Endothelial cell of umbilical vein (primary cell): Measurements from ENCODE around the gene RTL10. TPM values are rescaled to one million over a fixed set of nuclear protein-coding genes. Genes with fewer than 3 reads are reported as not detected.

Experiments used
- BruUV-seq: library from RNA; stranded (reverse); fragments of 400-500 nt; replicated peaks from 2 replicates; lab custom pipeline; 2021; lab: Mats Ljungman, UMichigan
- CTCF ChIA-PET: fragments of 300-600, 350-600 bp; sonication (Branson Sonifier 250); formaldehyde crosslinking; loops from one replicate; lab custom pipeline; 2021; ENCODE audit warnings: antibody characterized with exemption, inconsistent platforms; lab: Charles Lee
- POLR2A ChIA-PET: fragments of 300-600, 350-600 bp; sonication (Branson Sonifier 250); formaldehyde crosslinking; loops from one replicate; lab custom pipeline; 2021; ENCODE audit warnings: antibody characterized with exemption, inconsistent platforms; lab: Charles Lee
- DNase-seq: peaks from one replicate; pipeline ENCODE4 v3.0.0-alpha.2; 2011; ENCODE audit warnings: low read depth, low spot score
- FAIRE-seq: peaks from 2 replicates; lab custom pipeline; 2011; peaks lifted over from hg19 to GRCh38; lab: Jason Lieb, UNC
- H2AFZ ChIP-seq: 2 replicates; pipeline ENCODE4 v1.6.0; 2012; ENCODE audit warnings: low read depth, low read length, control low read depth, inconsistent platforms
- H3K27ac ChIP-seq: 2 replicates; pipeline ENCODE4 v1.5.1; 2011; ENCODE audit warnings: low read depth, mild to moderate bottlenecking, control low read depth, low read length, moderate library complexity; ENCODE audit not compliant: insufficient read depth
- H3K27me3 ChIP-seq, 2 experiments: 2 replicates each; pipeline versions ENCODE4 v1.6.0 to v1.6.1; 2011; ENCODE audit warnings: low read length in 2 of 2, mixed read lengths in 1 of 2; ENCODE audit not compliant: control insufficient read depth in 2 of 2, insufficient read depth in 2 of 2
- H3K36me3 ChIP-seq, 2 experiments: 2 replicates in 1 of 2; 3 replicates in 1 of 2; pipeline ENCODE4 v1.5.1; 2011; ENCODE audit warnings: low read length in 2 of 2, mild to moderate bottlenecking in 1 of 2, moderate library complexity in 1 of 2; ENCODE audit not compliant: control insufficient read depth in 2 of 2, insufficient read depth in 2 of 2; ENCODE audit errors: extremely low read depth in 1 of 2
- H3K4me1 ChIP-seq: 3 replicates; pipeline ENCODE4 v1.5.1; 2011; ENCODE audit warnings: mild to moderate bottlenecking, low read length; ENCODE audit not compliant: control insufficient read depth, insufficient read depth; ENCODE audit errors: extremely low read depth
- H3K4me2 ChIP-seq: 2 replicates; pipeline ENCODE4 v1.6.1; 2011; ENCODE audit warnings: low read length, control low read depth, mixed read lengths; ENCODE audit not compliant: insufficient read depth
- H3K4me3 ChIP-seq, 3 experiments: fragments of 200-600 bp in 1 of 3; sonication (generic), shearing (Covaris generic) in 1 of 3; replicated peaks in 1 of 3; 2 replicates each; pipeline ENCODE4 v1.5.1; 2011 to 2016; ENCODE audit warnings: control low read depth in 3 of 3, low read length in 3 of 3, mild to moderate bottlenecking in 2 of 3, inconsistent platforms in 1 of 3, low read depth in 1 of 3, moderate library complexity in 1 of 3; ENCODE audit not compliant: insufficient read depth in 1 of 3
- H3K79me2 ChIP-seq: 2 replicates; pipeline ENCODE4 v1.6.0; 2012; ENCODE audit warnings: low read length, inconsistent platforms; ENCODE audit not compliant: control insufficient read depth, insufficient read depth
- H3K9ac ChIP-seq: replicated peaks from 2 replicates; pipeline ENCODE3; 2011; ENCODE audit warnings: low read length, control low read depth; ENCODE audit not compliant: insufficient read depth; ENCODE audit errors: extremely low read depth
- H3K9me1 ChIP-seq: replicated peaks from 3 replicates; pipeline ENCODE4 v1.6.0; 2011; ENCODE audit warnings: mild to moderate bottlenecking, low read length; ENCODE audit not compliant: control insufficient read depth, insufficient read depth; ENCODE audit errors: extremely low read depth
- H3K9me3 ChIP-seq: replicated peaks from 2 replicates; pipeline ENCODE4 v1.5.1; 2012; ENCODE audit warnings: low read length, inconsistent platforms; ENCODE audit not compliant: control insufficient read depth, insufficient read depth
- H4K20me1 ChIP-seq: replicated peaks from 2 replicates; pipeline ENCODE3; 2011; ENCODE audit warnings: mild to moderate bottlenecking, low read length; ENCODE audit not compliant: control insufficient read depth, insufficient read depth; ENCODE audit errors: extremely low read depth
- EZH2 ChIP-seq: IDR thresholded peaks from 2 replicates; pipeline ENCODE4 v1.6.1; 2012; ENCODE audit warnings: borderline replicate concordance, low read depth, mild to moderate bottlenecking, moderate library complexity, low read length, inconsistent platforms; ENCODE audit not compliant: severe bottlenecking
- FOS ChIP-seq: IDR thresholded peaks from 2 replicates; pipeline ENCODE4 v1.6.1; 2011; ENCODE audit warnings: mild to moderate bottlenecking, low read length, moderate library complexity, borderline replicate concordance; ENCODE audit not compliant: insufficient read depth
- GATA2 ChIP-seq: IDR thresholded peaks from 2 replicates; pipeline ENCODE4 v1.7.0; 2011; ENCODE audit warnings: low read depth, mild to moderate bottlenecking, moderate library complexity, mixed read lengths, low read length; ENCODE audit not compliant: insufficient read length, insufficient read depth
- JUN ChIP-seq: IDR thresholded peaks from 2 replicates; pipeline ENCODE4 v1.6.1; 2011; ENCODE audit warnings: borderline replicate concordance, low read depth; ENCODE audit not compliant: insufficient read length, insufficient read depth
- MYC ChIP-seq: IDR thresholded peaks from one replicate; pipeline ENCODE4 v1.6.1; 2011; ENCODE audit warnings: mild to moderate bottlenecking, low read depth, low read length
- POLR2A ChIP-seq: IDR thresholded peaks from 2 replicates; pipeline ENCODE4 v1.6.1; 2012; ENCODE audit warnings: low read depth, mild to moderate bottlenecking, control low read depth, low read length
- POLR2AphosphoS5 ChIP-seq: IDR thresholded peaks from 2 replicates; pipeline ENCODE4 v1.6.1; 2012; ENCODE audit warnings: low read depth, mild to moderate bottlenecking, control low read depth, low read length, moderate library complexity; ENCODE audit not compliant: insufficient read depth
- dilution Hi-C: fragments of 300-500 bp; cut with MboI; formaldehyde crosslinking; loops from one replicate; pipeline ENCODE4 v1.15.0; 2019; ENCODE audit warnings: low sequenced_read_pairs; ENCODE audit not compliant: extremely low pct_ligation_motif_present
- intact Hi-C: fragments of 100-400 bp; cut with micrococcal nuclease; formaldehyde crosslinking; loops from one replicate; pipeline ENCODE4 v1.10.0; 2022
- polyA plus RNA-seq, 4 experiments: library from polyadenylated mRNA; depleted of rRNA in 3 of 4; stranded (reverse) in 3 of 4; unstranded in 1 of 4; fragments of >200 nt; gene quantifications; 2 replicates each; pipeline versions ENCODE4 v1.2.1 to v1.2.3, GENCODE V29; 2011 to 2012; ENCODE audit warnings: missing spikeins in 1 of 4
- total RNA-seq: library from RNA; stranded (reverse); gene quantifications from 2 replicates; pipeline ENCODE4 v1.2.3, GENCODE V29; 2021
- TF ChIP-seq, protein P1 (sequence below), 2 donors: IDR thresholded peaks; 1 replicate in 1 of 2; 2 replicates in 1 of 2; pipeline ENCODE4 v1.5.1; 2011; ENCODE audit warnings: low read length in 2 of 2, mild to moderate bottlenecking in 2 of 2, moderate library complexity in 2 of 2, control low read depth in 1 of 2, inconsistent platforms in 1 of 2, low read depth in 1 of 2; ENCODE audit not compliant: insufficient read depth in 1 of 2; ENCODE audit errors: extremely low read depth in 1 of 2
- TF ChIP-seq, protein P2 (sequence below): IDR thresholded peaks from 2 replicates; pipeline ENCODE4 v1.6.1; 2011; ENCODE audit not compliant: insufficient read depth, insufficient read length

Gene RTL10
- total and polyA plus RNA-seq, 2 donors (not counting 3 experiments of a cell fraction or from before 2014, with no cell fraction given) = 31.9 to 40.8 TPM

DNA sequence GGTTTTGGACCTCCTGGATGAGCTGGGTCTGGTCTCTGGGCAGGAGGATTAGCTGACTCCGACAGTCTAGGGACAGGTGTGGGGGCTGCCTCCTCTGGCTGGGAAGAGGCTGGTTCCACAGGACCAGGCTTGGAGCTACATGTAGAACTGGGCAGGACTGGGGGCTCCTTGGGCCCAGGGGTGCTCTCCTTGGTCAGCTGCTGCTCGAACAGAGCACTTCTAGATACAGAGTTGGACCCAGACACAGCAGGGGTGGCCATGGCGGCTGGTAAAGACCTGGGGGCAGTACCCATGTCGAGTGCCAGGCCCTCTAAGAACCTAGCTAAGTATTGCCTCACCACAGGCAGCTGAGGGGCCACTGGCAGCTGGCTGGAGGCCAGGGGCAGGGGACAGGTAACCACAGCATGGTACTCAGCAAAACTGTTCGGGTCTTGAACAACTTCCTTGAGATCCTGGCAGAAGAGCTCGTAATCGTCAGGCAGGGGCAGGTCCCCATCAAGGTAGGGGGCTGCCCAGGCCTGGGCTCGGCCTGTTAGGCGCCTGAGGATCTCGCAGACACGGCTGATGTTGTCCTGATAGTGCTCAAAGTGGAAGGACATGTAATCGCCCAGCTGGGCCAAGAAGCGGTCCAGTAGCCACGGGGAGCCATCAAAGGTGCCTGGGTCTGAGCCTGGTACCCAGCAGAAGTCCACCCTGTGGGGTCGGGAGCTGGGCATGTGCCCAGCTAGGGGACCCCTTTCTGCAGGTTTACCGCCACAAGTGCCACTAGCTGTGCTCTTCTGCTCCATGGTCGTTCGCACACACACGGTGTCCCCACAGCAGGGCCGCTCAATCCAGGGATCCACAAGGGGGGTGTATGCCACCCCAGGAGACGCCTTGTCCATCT, 3.1 kb downstream of the RTL10 start:
- no peaks in the 10 kb centered on the region for H3K9me1 ChIP-seq
- FAIRE-seq (no peak), DNase-seq (no peak)
- no peaks in the 10 kb centered on the region for H3K9me3 ChIP-seq
- intact Hi-C loops = loop anchor here (5.0 kb wide), 1 partner anchor 94 kb away; no protein-coding TSS in a partner anchor
- H3K4me1 ChIP-seq = peaks cover 36% of the 10 kb centered on the region
- H3K36me3 ChIP-seq = peaks cover 15 to 25% of the 10 kb centered on the region in 2 experiments
- no peaks in the 10 kb centered on the region for H4K20me1 ChIP-seq
- CTCF ChIA-PET = interaction anchor here (0.8 to 2.9 kb wide), 4 partner anchors 23 to 121 kb away, joined by 3 to 8 read pairs (median 3); no protein-coding TSS in a partner anchor
- no peak overlapping the region for H2AFZ ChIP-seq
- no peak overlapping the region for H3K27ac ChIP-seq
- no peak overlapping the region for H3K9ac ChIP-seq
- TSS peak; percentile 0 for BruUV-seq
- H3K4me3 ChIP-seq = no peak overlapping the region
- dilution Hi-C loops = no loop called here
- no peak for TF ChIP-seq POLR2AphosphoS5
- TF ChIP-seq, protein P1, sequence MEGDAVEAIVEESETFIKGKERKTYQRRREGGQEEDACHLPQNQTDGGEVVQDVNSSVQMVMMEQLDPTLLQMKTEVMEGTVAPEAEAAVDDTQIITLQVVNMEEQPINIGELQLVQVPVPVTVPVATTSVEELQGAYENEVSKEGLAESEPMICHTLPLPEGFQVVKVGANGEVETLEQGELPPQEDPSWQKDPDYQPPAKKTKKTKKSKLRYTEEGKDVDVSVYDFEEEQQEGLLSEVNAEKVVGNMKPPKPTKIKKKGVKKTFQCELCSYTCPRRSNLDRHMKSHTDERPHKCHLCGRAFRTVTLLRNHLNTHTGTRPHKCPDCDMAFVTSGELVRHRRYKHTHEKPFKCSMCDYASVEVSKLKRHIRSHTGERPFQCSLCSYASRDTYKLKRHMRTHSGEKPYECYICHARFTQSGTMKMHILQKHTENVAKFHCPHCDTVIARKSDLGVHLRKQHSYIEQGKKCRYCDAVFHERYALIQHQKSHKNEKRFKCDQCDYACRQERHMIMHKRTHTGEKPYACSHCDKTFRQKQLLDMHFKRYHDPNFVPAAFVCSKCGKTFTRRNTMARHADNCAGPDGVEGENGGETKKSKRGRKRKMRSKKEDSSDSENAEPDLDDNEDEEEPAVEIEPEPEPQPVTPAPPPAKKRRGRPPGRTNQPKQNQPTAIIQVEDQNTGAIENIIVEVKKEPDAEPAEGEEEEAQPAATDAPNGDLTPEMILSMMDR (IDR thresholded peaks at IDR 0.05; ENCODE audit: extremely low read depth in 1 of 2, insufficient read depth in 1 of 2, low read depth in 1 of 2, low read length in 2 of 2) = no peak
- TF ChIP-seq, protein P2, sequence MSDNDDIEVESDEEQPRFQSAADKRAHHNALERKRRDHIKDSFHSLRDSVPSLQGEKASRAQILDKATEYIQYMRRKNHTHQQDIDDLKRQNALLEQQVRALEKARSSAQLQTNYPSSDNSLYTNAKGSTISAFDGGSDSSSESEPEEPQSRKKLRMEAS = no peak
- TF ChIP-seq GATA2 = no peak
- TF ChIP-seq JUN = no peak
- TF ChIP-seq FOS = no peak
- TF ChIP-seq EZH2 = no peak
- TF ChIP-seq POLR2A = no peak
- no peak for TF ChIP-seq MYC
- no peak overlapping the region for H3K4me2 ChIP-seq
- no peaks in the 10 kb centered on the region for H3K27me3 ChIP-seq
- peaks cover 52% of the 10 kb centered on the region for H3K79me2 ChIP-seq
- POLR2A ChIA-PET = no interaction called here
